Panc1 (cell line): Measurements from ENCODE around the gene SIK2. TPM values are rescaled to one million over a fixed set of nuclear protein-coding genes. Genes with fewer than 3 reads are reported as not detected.

Source experiments
- ATAC-seq: fragments of 200-7000 bp; cut with Tn5 transposase; 2 replicates; pipeline ENCODE4 v1.9.1; 2020; ENCODE audit warnings: mild to moderate bottlenecking, moderate library complexity
- BruUV-seq: library from RNA; stranded (reverse); fragments of 400-500 nt; replicated peaks from 2 replicates; lab custom pipeline; 2021; lab: Mats Ljungman, UMichigan
- CTCF ChIA-PET: fragments of 300-600 bp; sonication (Branson Sonifier 250); formaldehyde crosslinking; loops from one replicate; lab custom pipeline; 2022; ENCODE audit warnings: antibody characterized with exemption; lab: Charles Lee
- POLR2A ChIA-PET: fragments of 300-600 bp; sonication (Branson Sonifier 250); formaldehyde crosslinking; loops from one replicate; lab custom pipeline; 2022; ENCODE audit warnings: antibody characterized with exemption; lab: Charles Lee
- DNase-seq: peaks from one replicate; pipeline ENCODE4 v3.0.0-alpha.2; 2010; ENCODE audit warnings: low read depth, low spot score
- H3K27ac ChIP-seq: 2 replicates; pipeline ENCODE4 v1.5.1; 2011; ENCODE audit warnings: mild to moderate bottlenecking, low read length, inconsistent platforms
- H3K27me3 ChIP-seq: fragments of 200-500 bp; sonication (Bioruptor generic); 2 replicates; pipeline ENCODE4 v1.6.0; 2014; ENCODE audit warnings: low read length, inconsistent platforms; ENCODE audit not compliant: control insufficient read depth, insufficient read depth
- H3K36me3 ChIP-seq: fragments of 200-500 bp; sonication (Bioruptor generic); 2 replicates; pipeline ENCODE4 v1.5.1; 2014; ENCODE audit warnings: inconsistent platforms, mild to moderate bottlenecking, low read length, moderate library complexity; ENCODE audit not compliant: control insufficient read depth, insufficient read depth
- H3K4me1 ChIP-seq: 2 replicates; pipeline ENCODE4 v1.5.1; 2011; ENCODE audit warnings: inconsistent platforms, mild to moderate bottlenecking, low read length, moderate library complexity; ENCODE audit not compliant: control insufficient read depth, insufficient read depth
- H3K4me3 ChIP-seq, 2 experiments: 2 replicates each; pipeline ENCODE4 v1.5.1; 2011 to 2012; ENCODE audit warnings: low read depth in 2 of 2, low read length in 2 of 2, mild to moderate bottlenecking in 2 of 2, inconsistent platforms in 1 of 2, moderate library complexity in 1 of 2
- H3K9me3 ChIP-seq: fragments of 200-500 bp; sonication (Bioruptor generic); 2 replicates; pipeline ENCODE4 v1.5.1; 2014; ENCODE audit warnings: low read depth, mild to moderate bottlenecking, inconsistent platforms, low read length, moderate library complexity; ENCODE audit not compliant: control insufficient read depth, insufficient read depth
- CTCF ChIP-seq: fragments of 450-650 bp; IDR thresholded peaks from 2 replicates; pipeline ENCODE4 v1.5.1; 2017; ENCODE audit warnings: mild to moderate bottlenecking
- POLR2AphosphoS5 ChIP-seq: IDR thresholded peaks from 2 replicates; pipeline ENCODE4 v1.6.1; 2012; ENCODE audit warnings: mild to moderate bottlenecking, low read depth, low read length, moderate library complexity
- REST ChIP-seq, 2 experiments: IDR thresholded peaks; 2 replicates each; pipeline ENCODE4 v1.6.1; 2011 to 2012; ENCODE audit warnings: low read depth in 2 of 2, control low read depth in 1 of 2, low read length in 1 of 2, mild to moderate bottlenecking in 1 of 2, moderate library complexity in 1 of 2; ENCODE audit not compliant: insufficient read depth in 1 of 2
- SIN3A ChIP-seq: IDR thresholded peaks from 2 replicates; pipeline ENCODE4 v1.6.1; 2012; ENCODE audit warnings: low read depth, mild to moderate bottlenecking, low read length, moderate library complexity, borderline replicate concordance; ENCODE audit not compliant: insufficient read depth
- TCF7L2 ChIP-seq: IDR thresholded peaks from 2 replicates; pipeline ENCODE4 v1.6.1; 2011; ENCODE audit warnings: mild to moderate bottlenecking, low read depth, low read length, inconsistent platforms
- in situ Hi-C: cut with HindIII; loops from 2 replicates; pipeline ENCODE4 v1.10.0; 2016; ENCODE audit warnings: low sequenced_read_pairs, low pct_unique_long_range_greater_than_20kb
- intact Hi-C: fragments of 100-400 bp; cut with micrococcal nuclease; formaldehyde crosslinking; loops from one replicate; pipeline ENCODE4 v1.10.0; 2022; ENCODE audit not compliant: unreplicated experiment
- total RNA-seq: library from RNA; stranded (reverse); gene quantifications from one replicate; pipeline ENCODE4 v1.2.1, GENCODE V29; 2021; ENCODE audit not compliant: unreplicated experiment

The SIK2 gene
- total RNA-seq, 1 experiment from 2014 or later = 17.0 TPM

GRCh38 chr11:111572581-111572980 is 29.7 kb upstream of the SIK2 start:
- ChIA-PET CTCF (interaction anchor here (0.6 kb wide), 1 partner anchor 18 kb away, joined by 4 read pairs; no protein-coding TSS in a partner anchor), POLR2A (interaction anchor here (0.7 kb wide), 1 partner anchor 1662 kb away, joined by 5 read pairs; no protein-coding TSS in a partner anchor)
- H3K9me3 ChIP-seq = no peaks in the 10 kb centered on the region
- no peak overlapping the region for H3K27ac ChIP-seq
- intact Hi-C loops = no loop called here
- no peak for ATAC-seq
- H3K4me1 ChIP-seq = 0 out of 2 replicates have a peak, but pooled peaks cover 4% of the 10 kb centered on the region
- TF ChIP-seq SIN3A = no peak
- no peak for TF ChIP-seq REST (IDR thresholded peaks at IDR 0.05; ENCODE audit: insufficient read depth in 1 of 2, low read depth in 2 of 2, low read length in 1 of 2)
- TF ChIP-seq TCF7L2 = no peak
- no peak for TF ChIP-seq POLR2AphosphoS5
- TF ChIP-seq CTCF = no peak
- H3K36me3 ChIP-seq = no peaks in the 10 kb centered on the region
- no peaks in the 10 kb centered on the region for H3K27me3 ChIP-seq
- in situ Hi-C loops = no loop called here
- no peak overlapping the region for H3K4me3 ChIP-seq
- no peak for DNase-seq
- no TSS peak for BruUV-seq

- TF ChIP-seq REST (IDR thresholded peaks at IDR 0.05; ENCODE audit: insufficient read depth in 1 of 2, low read depth in 2 of 2, low read length in 1 of 2) = no peak
- no peak for TF ChIP-seq TCF7L2
- no peak for TF ChIP-seq POLR2AphosphoS5
- no peak for TF ChIP-seq SIN3A
- TF ChIP-seq CTCF = no peak
- in situ Hi-C loops = no loop called here
- POLR2A ChIA-PET = interaction anchor here (0.5 to 0.7 kb wide), 2 partner anchors 8 to 222 kb away, joined by 3 to 4 read pairs; no protein-coding TSS in a partner anchor
Observed at GRCh38 chr11:111573821-111574249, 28.4 kb upstream of the SIK2 start.

More at GRCh38 chr11:111573821-111574249, 28.4 kb upstream of the SIK2 start:
- H3K9me3 ChIP-seq = no peaks in the 10 kb centered on the region
- CTCF ChIA-PET = interaction anchor here (0.6 kb wide), 1 partner anchor 1095 kb away, joined by 3 read pairs; no protein-coding TSS in a partner anchor
- no peaks in the 10 kb centered on the region for H3K27me3 ChIP-seq
- H3K36me3 ChIP-seq = no peaks in the 10 kb centered on the region
- no TSS peak for BruUV-seq
- 0 out of 2 replicates have a peak, but pooled peaks cover 4% of the 10 kb centered on the region for H3K4me1 ChIP-seq
- no peak for DNase-seq
- ATAC-seq = no peak
- H3K27ac ChIP-seq = no peak overlapping the region
- intact Hi-C loops = no loop called here
- H3K4me3 ChIP-seq = no peak overlapping the region
